Endometrial microvascular endothelial cells (primary cell): Measurements from ENCODE around the gene DDO. TPM values are rescaled to one million over a fixed set of nuclear protein-coding genes. Genes with fewer than 3 reads are reported as not detected.
"Not testable (repeated sequence)": the region's sequence is repeated elsewhere in the genome, so short reads cannot be mapped to it uniquely, and the experiment has no call there.

ENCODE experiments used
- in situ Hi-C: cut with HindIII; loops from 2 replicates; pipeline ENCODE4 v1.10.0; 2017; ENCODE audit warnings: low sequenced_read_pairs, low pct_unique_long_range_greater_than_20kb; ENCODE audit errors: inconsistent ontology term
- total RNA-seq: library from RNA; depleted of rRNA; stranded (reverse); fragments of >200 nt; gene quantifications from one replicate; pipeline ENCODE4 v1.2.3, GENCODE V29; 2015; ENCODE audit errors: inconsistent ontology term

The DDO gene
- total RNA-seq, 1 donor from 2014 or later: 3.2 TPM

DNA sequence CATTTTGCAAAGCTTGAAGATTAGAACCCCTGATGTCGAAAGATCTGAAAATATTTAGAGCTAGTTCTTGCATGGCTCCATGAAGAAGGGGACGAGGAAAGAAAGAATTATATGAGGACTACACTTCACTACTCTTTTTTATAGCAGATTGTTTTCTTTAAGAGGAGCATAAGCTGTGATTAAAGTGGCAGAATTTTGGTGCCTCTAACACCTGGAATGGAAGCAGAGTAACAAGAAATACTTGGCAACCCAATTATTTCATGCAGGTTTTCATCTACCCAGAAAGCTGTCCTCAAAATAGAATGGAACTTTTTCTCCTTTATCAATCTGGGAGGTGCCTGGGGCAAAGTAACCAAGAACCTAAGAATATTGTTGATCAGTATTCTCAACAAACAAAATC lies 61.2 kb downstream of the DDO start:
- in situ Hi-C loops: no loop called here

DNA sequence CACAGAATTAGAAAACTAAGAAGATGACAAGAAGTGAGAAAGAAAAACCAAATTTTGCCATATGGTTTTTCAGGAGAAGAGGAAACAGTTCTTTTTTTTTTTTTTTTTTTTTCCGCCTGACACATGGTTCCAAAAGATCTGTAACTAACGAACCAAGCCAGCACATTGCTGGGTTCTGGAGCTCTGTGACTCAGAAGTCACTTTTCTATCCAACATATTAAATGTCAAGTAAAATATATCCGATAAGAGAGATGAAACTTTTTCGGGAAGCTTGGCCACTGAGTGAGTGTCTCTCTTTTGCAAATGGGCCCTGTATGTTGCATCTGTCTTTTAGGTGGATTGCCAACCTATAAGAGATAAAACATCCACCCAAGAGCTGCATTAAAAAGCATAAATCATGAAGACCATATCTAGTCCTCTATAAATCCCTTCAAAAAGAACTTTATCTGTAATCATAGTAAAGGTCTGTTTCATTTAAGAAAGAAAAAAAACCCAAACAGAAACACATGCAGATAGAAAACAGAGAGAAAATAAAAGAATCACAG lies 61.8 kb downstream of the DDO start:
- in situ Hi-C loops: no loop called here

DNA sequence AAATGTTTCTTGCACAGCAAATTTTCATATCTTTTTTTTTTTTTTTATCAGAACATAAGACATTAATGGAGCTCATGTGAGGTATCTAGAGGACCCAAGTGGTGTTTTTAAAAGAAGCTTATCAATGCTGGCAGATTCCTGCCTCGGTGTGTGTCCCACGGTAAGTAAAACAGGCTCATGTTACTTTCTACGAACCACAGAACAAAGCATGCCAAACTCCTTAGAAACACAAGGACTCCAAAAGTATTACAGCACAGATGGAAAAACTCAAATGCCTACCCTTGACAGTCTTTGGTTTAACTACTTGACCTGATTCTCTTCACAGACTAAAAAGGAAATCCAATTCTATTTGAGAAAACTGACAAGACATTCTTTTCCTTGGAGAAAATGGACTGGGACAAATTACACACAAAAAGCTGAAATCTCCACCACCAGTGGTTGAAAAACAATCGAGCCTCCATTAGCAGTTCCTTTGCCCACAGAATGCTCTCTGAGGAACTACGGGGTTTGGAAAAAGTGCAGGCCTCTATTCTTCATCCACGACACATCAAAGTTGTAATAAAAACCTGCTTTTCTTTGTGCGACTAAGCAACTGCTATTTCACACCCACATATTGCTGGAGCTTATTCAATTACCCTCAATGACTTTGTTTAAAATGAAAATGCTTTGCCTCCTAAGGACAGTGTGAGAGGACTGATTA lies 62.7 kb downstream of the DDO start:
- in situ Hi-C loops: no loop called here

DNA sequence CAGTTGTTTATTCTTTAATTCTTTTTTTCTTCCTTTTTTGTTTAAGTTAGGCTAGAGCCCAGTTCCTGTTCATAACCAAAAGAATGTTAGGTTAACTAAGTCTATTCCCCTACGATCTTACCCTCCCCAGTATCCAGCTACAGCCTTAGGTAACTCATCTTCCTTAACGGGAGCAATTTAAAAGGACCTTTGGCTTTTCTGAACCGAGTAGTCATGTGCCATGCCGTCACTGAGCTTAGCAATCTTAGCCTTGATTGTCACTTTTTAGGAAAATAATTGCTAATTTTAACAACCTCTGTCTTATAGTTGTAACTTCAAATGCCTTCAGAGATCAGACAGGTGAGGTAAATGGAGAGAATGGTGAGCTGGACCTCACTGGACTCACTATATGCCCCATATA lies 63.4 kb downstream of the DDO start:
- in situ Hi-C loops: no loop called here

DNA sequence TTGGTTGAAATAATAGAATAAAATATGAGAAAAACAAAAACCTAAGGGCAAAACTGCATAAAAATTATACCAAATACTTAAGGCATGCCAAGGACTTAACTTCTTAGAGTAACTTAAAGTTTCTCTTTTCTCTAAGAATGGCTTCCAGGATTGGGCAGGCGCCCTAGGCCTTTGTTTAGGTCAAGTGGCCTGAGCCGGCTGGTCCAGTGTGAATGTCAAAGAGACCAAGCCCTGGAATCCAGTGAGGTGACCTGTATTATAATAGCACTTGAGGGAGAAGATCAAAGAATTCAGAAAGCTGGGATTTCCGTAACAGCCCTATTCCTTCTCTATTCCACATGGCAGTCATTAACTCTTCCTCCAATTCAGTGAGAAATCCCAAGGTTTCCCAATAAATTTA lies 63.8 kb downstream of the DDO start:
- in situ Hi-C loops: no loop called here

DNA sequence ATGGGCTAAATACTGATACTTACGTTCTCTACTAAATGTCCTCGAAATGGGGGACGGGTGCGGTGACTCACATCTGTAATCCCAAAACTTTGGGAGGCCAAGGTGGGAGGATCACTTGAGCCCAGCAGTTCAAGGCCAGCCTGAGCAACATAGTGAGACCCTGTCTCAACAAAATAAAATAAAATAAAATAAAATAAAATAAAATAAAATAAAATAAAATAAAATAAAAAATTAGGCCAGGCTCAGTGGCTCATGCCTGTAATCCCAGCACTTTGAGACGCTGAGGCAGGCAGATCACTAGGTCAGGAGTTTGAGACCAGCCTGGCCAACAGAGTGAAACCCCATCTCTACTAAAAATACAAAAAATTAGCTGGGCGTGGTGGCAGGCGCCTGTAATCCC lies 64.8 kb downstream of the DDO start:
- in situ Hi-C loops: not testable (repeated sequence)

DNA sequence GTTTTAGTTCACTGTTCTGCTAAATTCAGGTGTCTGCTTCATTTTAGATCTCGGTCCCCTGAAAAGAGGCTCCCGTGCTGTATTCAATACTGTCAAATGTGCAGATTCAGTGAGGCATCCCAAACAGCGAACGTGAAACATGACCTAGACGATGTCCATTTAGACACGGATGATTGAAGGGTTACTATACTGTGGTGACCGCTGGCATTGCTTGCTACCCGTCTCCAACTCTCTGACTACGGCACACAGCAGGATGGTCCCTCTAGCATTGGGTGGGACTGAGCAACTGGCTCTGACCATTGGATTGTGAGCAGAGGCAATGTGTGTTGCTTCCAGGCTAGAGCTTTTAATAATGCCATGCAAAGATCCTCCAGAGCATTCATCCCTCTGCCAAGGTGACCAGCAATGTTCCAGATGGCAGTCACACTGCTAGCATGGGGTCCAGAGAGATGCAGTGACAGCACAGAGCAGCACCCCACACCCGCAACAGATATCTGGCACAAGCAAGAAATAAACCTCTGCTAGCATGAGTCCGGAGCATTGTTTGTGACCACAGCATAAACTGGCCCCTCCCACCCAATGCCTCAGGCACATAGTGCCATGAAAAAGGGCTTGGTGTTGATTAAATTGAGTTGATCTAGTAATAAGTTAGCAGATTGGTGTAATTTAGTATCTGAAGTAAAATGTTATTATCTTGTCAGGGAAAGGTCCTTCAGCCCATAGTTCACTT lies 66.2 kb downstream of the DDO start:
- in situ Hi-C loops: no loop called here

DNA sequence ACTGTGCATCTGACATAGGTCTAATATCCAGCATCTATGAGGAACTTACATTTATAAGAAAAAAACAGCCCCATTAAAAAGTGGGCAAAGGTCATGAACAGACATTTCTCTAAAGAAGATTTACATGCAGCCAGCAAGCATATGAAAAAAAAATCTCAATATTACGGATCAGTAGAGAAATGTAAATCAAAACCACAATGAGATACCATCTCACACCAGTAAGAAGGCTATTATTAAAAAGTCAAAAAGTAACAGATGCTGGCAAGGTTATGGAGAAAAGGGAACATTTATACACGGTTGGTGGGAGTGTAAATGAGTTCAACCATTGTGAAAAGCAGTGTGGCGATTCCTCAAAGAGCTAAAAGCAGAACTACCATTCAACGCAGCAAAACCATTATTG lies 70.3 kb downstream of the DDO start:
- in situ Hi-C loops: no loop called here

DNA sequence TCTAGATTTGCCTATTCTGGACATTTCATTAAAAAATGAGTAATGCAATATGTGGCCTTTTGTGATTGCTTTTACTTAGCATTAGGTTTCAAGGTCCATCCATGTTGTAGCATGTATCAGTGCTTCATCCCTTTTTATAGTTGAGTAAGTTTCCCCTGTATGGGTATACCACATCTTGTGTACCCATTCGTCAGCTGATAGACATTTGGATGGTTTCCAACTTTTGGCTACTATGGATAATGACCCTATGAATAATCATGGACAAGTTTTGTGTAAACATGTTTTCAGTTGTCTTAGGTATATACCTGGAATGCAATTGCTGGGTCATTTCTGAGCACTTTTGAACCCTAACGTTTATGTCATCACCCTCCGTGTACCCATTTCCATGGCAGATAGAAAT lies 72.6 kb downstream of the DDO start:
- in situ Hi-C loops: no loop called here

Other genes with a start within 250 kb of the DDO start
- 8.0 TPM for gene WASF1, start 235.9 kb downstream of the DDO start, total RNA-seq
- gene CDC40, start 235.1 kb downstream of the DDO start, total RNA-seq: 16.5 TPM
- not detected for gene METTL24, start 57.2 kb downstream of the DDO start, total RNA-seq
- gene SLC22A16, start 61.0 kb upstream of the DDO start, total RNA-seq: 2.4 TPM